Tibial artery (tissue), 4 donors: ENCODE data around the gene ABCA4.
A peak's percentile ranks its signal among the peaks of the same experiment; 100 is the strongest.
"Not testable (repeated sequence)": the region's sequence is repeated elsewhere in the genome, so short reads cannot be mapped to it uniquely, and the experiment has no call there.

Source experiments
- DNase-seq, 2 donors: peaks; one replicate each; pipeline ENCODE4 v3.0.0-alpha.2; 2019
- H3K27ac ChIP-seq, 2 donors: fragments of 200-600 bp; sonication (generic) in 1 of 2; 1 replicate in 1 of 2; 2 replicates in 1 of 2; pipeline ENCODE4 v1.5.1; 2018 to 2019; ENCODE audit warnings: mild to moderate bottlenecking in 1 of 2
- H3K27me3 ChIP-seq, 2 donors: fragments of 200-600 bp; sonication (generic) in 1 of 2; one replicate each; pipeline versions ENCODE4 v1.5.1 to v1.6.0; 2016 to 2019
- H3K36me3 ChIP-seq, 3 donors: fragments of 200-600 bp; sonication (generic) in 2 of 3; one replicate each; pipeline ENCODE4 v1.5.1; 2016 to 2019; ENCODE audit warnings: mild to moderate bottlenecking in 2 of 3
- H3K4me1 ChIP-seq, 4 donors: fragments of 200-600 bp; sonication (generic) in 2 of 4; 1 replicate in 3 of 4; 2 replicates in 1 of 4; pipeline ENCODE4 v1.5.1; 2016 to 2019
- H3K4me3 ChIP-seq, 2 donors: fragments of 200-600 bp; sonication (generic) in 1 of 2; 1 replicate in 1 of 2; 2 replicates in 1 of 2; pipeline ENCODE4 v1.5.1; 2018 to 2019; ENCODE audit warnings: mild to moderate bottlenecking in 2 of 2
- H3K9me3 ChIP-seq, 3 donors: fragments of 200-600 bp; sonication (generic) in 1 of 3; one replicate each; pipeline ENCODE4 v1.5.1; 2016 to 2019
- intact Hi-C: fragments of 100-400 bp; cut with DNase I; formaldehyde crosslinking; loops from one replicate; pipeline ENCODE4 v1.15.0; 2023; ENCODE audit warnings: low total_unique reads
- TF ChIP-seq, protein P1 (sequence below), 2 experiments: fragments of 200-600 bp in 1 of 2; fragments of 450-650 bp in 1 of 2; IDR thresholded peaks; one replicate each; pipeline ENCODE4 v1.5.1; 2017 to 2019; ENCODE audit warnings: antibody characterized with exemption in 2 of 2, mild to moderate bottlenecking in 1 of 2, moderate library complexity in 1 of 2

The ABCA4 gene

DNA sequence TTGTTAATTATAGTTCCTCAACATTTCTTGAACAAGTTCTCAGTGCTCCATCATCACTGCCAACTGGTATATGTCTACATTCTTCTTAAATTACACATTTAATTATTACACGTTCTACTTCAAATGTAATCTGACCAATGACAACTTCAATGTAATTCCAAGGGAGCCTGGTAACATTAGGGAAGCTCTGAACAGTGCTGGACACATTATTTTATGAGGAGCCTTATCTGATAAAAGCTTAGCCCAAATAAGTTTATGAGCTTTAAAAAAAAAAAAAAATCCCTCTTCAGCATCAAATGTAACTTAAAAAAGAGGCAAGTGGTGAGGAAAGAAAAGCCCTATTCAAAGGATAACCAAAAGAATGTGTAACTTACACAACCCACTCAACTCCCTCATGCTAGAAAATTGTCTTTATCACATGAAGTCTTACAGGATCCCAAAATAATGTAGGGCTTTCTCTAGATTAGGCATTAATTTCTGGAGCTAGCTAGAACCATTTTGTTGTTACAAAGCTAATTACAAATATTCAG, 35.2 kb upstream of the ABCA4 start:
- Histone ChIP-seq H3K36me3 (no peaks in the 10 kb centered on the region), H3K9me3 (no peaks in the 10 kb centered on the region), H3K27me3 (no peaks in the 10 kb centered on the region), H3K27ac (no peak overlapping the region), H3K4me1 (peaks cover 0 to 15% (median 0%) of the 10 kb centered on the region in 4 donors), H3K4me3 (no peak overlapping the region)
- no peak for DNase-seq
- TF ChIP-seq, protein P1, sequence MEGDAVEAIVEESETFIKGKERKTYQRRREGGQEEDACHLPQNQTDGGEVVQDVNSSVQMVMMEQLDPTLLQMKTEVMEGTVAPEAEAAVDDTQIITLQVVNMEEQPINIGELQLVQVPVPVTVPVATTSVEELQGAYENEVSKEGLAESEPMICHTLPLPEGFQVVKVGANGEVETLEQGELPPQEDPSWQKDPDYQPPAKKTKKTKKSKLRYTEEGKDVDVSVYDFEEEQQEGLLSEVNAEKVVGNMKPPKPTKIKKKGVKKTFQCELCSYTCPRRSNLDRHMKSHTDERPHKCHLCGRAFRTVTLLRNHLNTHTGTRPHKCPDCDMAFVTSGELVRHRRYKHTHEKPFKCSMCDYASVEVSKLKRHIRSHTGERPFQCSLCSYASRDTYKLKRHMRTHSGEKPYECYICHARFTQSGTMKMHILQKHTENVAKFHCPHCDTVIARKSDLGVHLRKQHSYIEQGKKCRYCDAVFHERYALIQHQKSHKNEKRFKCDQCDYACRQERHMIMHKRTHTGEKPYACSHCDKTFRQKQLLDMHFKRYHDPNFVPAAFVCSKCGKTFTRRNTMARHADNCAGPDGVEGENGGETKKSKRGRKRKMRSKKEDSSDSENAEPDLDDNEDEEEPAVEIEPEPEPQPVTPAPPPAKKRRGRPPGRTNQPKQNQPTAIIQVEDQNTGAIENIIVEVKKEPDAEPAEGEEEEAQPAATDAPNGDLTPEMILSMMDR (IDR thresholded peaks at IDR 0.05) = no peak
- intact Hi-C loops = no loop called here

DNA sequence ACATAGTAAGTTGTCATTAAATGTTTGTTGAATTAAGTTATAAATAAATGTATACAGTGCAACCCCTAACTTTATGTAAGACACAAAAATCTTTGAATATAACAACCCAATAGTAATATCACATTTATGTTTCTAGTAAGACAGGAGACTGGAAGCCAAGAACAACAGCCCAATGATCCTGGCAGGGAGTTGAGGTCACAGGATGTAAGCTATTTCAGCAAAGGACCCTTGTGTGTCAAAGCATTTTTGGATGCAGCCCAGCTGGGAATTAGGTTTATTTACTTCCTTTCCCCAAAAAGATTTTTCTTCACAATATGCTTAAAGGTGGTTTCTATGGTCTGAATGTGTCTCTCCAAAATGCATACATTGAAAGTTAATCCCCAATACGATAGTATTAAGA, 34.0 kb upstream of the ABCA4 start:
- no peaks in the 10 kb centered on the region for H3K36me3 ChIP-seq
- intact Hi-C loops = no loop called here
- H3K27ac ChIP-seq = no peak overlapping the region
- no peak for DNase-seq
- H3K9me3 ChIP-seq = no peaks in the 10 kb centered on the region
- H3K4me3 ChIP-seq = no peak overlapping the region
- peaks cover 0 to 7% (median 0%) of the 10 kb centered on the region in 4 donors for H3K4me1 ChIP-seq
- TF ChIP-seq, protein P1 (IDR thresholded peaks at IDR 0.05) = no peak
- H3K27me3 ChIP-seq = no peaks in the 10 kb centered on the region

DNA sequence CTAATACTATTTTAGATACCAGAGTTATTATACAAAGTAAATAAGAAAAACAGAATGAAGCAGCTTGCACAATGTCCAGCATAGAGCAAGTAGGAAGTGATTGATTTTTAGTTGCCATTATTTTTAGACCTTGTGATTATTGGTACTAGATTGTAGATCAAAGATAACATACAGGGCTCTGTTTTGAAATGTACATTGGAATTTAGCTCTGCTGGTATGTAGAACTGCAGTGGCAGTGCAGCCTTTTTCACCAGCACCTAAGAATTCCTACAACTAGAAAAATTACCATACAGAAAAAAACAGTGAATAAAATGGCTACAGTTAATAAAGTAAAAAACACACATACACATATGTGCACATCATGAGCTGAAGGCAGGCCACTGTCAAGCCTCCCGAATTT, 32.2 kb upstream of the ABCA4 start:
- TF ChIP-seq, protein P1 (IDR thresholded peaks at IDR 0.05) = no peak
- no peaks in the 10 kb centered on the region for H3K27me3 ChIP-seq
- DNase-seq = no peak
- intact Hi-C loops = no loop called here
- H3K4me3 ChIP-seq = no peak overlapping the region
- H3K27ac ChIP-seq = no peak overlapping the region
- H3K9me3 ChIP-seq = no peaks in the 10 kb centered on the region
- peaks cover 0 to 7% (median 0%) of the 10 kb centered on the region in 4 donors for H3K4me1 ChIP-seq
- no peaks in the 10 kb centered on the region for H3K36me3 ChIP-seq

DNA sequence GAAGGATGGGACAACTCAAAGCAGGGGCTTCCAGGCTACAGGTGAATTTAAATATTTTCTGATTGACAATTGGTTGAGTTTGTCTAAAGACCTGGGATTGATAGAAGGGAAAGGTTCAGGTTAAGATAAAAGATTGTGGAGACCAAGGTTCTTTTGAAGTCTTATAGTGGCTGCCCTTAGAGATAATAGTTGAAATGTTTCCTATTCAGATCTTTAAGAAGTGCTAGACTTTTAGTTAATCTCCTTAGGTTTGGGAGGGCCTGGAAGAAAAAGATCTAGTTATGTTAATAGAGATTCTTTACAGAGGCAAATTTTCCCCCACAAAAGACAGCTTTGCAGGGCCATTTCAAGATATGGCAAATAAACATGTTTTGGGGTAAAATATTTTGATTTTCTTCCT, 28.2 kb upstream of the ABCA4 start:
- peaks cover 0 to 16% (median 1%) of the 10 kb centered on the region in 4 donors for H3K4me1 ChIP-seq
- H3K36me3 ChIP-seq, H3K4me3 ChIP-seq, H3K9me3 ChIP-seq, DNase-seq, H3K27ac ChIP-seq, intact Hi-C loops, H3K27me3 ChIP-seq: not testable (repeated sequence)

DNA sequence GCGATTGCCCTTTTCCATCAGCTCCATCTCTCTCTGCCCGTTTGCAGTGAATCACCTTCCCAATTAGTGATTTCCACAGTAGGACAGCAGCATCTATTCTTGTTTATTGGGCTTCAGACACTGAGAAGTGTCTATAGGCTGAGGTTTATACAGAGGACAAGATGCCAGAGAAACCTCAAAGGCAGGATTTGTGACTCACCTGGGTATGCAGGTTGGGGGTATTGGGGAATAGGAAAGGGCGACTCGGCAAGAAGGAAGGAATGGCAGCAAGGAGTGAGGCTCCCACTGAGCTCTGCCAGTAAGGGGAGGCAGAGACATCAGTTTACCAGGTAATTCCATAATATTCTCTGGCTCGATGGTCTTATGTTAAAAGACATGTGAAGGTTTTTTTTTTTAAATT, 25.3 kb upstream of the ABCA4 start:
- Histone ChIP-seq H3K4me3 (no peak overlapping the region), H3K4me1 (peaks cover 0 to 41% (median 9%) of the 10 kb centered on the region in 4 donors), H3K36me3 (no peaks in the 10 kb centered on the region), H3K27me3 (no peaks in the 10 kb centered on the region), H3K9me3 (no peaks in the 10 kb centered on the region), H3K27ac (no peak overlapping the region)
- intact Hi-C loops = no loop called here
- DNase-seq = no peak
- TF ChIP-seq, protein P1 (IDR thresholded peaks at IDR 0.05) = no peak

DNA sequence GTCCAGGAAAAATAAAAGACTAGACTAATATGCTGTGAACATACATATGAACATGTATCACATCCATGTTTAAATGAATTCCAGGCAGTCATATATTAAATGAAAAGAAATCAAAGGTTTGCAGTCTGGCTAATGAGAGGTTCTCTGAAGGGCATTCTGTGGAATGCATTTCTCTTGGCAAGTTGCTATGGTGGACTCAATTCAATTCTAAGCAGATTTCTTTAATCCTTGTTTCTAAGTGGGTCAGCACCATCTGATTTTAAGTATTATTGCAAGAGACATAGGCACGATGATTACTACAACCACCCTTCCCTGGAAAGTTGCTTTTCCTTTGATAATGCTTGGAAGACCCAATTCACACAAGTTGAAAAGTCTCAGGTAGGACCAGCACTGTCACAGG, 23.9 kb upstream of the ABCA4 start:
- no peak for DNase-seq
- intact Hi-C loops = no loop called here
- no peak overlapping the region for H3K4me3 ChIP-seq
- H3K27me3 ChIP-seq = no peaks in the 10 kb centered on the region
- TF ChIP-seq, protein P1 (IDR thresholded peaks at IDR 0.05) = no peak
- no peaks in the 10 kb centered on the region for H3K36me3 ChIP-seq
- H3K27ac ChIP-seq = peak overlapping the region in 1 of 2 donors; percentile 7
- peaks cover 0 to 41% (median 9%) of the 10 kb centered on the region in 4 donors for H3K4me1 ChIP-seq
- no peaks in the 10 kb centered on the region for H3K9me3 ChIP-seq
